SIG-M5 (cell line): ENCODE data around the gene PRKCG.
"Not testable (repeated sequence)": the region's sequence is repeated elsewhere in the genome, so short reads cannot be mapped to it uniquely, and the experiment has no call there.

Experiments used
- DNase-seq: peaks from one replicate; lab custom pipeline; 2025; lab: John Stamatoyannopoulos, UW

PRKCG gene

GRCh38 chr19:53881482-53882390, at the start of gene PRKCG:
Gene PRKCG, plus strand, starts transcription at chr19:53882197. Its CDS starts 298 bp downstream, at chr19:53882495.
- no peak for DNase-seq

DNA sequence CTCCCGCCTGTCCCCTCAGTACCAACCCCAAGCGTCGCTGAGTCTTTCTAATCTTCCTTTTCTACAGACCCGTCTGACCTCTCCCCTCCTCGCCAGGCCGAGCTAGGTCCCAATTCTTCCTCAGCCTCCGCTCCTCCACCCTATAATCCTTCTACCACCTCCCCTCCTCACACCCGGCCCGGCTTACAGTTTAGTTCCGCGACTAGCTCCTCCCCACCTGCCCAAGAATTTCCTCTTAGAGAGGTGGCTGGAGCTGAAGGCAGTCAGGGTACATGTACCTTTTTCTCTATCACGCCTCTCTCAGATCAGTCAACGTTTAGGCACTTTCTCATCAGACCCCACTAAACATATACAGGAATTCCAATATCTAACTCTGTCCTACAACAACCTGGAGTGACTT, 49.1 kb upstream of the PRKCG start:
- not testable (repeated sequence) for DNase-seq

DNA sequence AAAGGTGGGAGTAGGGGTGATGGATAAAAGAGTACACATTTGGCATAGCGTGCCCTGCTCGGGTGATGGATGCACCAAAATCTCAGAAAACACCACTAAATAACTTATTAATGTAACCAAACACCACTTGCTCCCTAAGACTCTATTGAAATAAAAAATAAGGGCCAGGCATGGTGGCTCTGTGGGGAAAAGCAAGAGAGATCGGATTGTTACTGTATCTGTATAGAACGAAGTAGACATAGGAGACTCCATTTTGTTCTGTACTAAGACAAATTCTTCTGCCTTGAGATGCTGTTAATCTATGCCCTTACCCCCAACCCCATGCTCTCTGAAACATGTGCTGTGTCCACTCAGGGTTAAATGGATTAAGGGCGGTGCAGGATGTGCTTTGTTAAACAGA, 43.6 kb upstream of the PRKCG start:
- not testable (repeated sequence) for DNase-seq

- DNase-seq: not testable (repeated sequence)
Measured at GRCh38 chr19:53840241-53840640, 41.8 kb upstream of the PRKCG start.

GRCh38 chr19:53840914-53841313, 41.1 kb upstream of the PRKCG start:
- not testable (repeated sequence) for DNase-seq

DNA sequence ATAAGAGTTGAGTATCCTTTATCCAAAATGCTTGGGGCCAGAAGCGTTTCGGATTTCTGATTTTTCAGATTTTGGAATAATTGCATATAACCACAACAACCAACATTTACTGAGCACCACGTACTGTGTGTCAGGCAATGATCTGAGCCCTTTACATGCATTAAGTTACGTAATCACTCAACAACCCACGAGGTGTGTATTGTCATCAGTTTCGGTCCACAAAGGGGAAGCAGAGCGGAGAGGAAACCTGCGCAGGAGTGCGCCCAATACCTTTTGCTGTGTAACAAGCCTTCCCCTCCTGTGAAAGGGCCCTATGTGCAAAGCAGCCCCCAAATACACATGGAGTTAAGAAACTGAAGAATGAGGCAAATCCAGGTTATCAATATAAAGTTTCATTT, 37.1 kb upstream of the PRKCG start:
- DNase-seq: peak; percentile 17

GRCh38 chr19:53847555-53847954, 34.4 kb upstream of the PRKCG start:
- DNase-seq: no peak

DNA sequence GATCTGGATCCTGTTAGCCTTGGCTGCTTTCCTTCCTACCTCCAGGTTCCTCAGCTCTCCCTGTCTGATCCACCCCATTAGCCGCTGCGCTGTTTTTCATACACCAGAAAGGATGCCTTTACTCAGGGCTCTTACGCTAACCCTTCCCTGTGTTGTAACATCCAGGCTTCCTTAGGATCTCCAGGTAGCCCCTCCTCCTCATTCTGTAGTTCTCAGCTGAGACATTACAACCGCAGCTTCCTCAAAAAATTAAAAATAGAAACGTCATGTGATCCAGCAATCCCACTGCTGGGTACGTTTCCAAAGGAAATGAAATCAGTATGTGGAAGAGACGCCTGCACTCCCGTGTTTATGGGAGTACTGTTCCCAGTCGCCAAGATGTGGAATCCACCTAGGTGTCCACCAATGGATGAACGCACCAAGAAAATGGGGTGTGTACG, 32.7 kb upstream of the PRKCG start:
- no peak for DNase-seq

DNA sequence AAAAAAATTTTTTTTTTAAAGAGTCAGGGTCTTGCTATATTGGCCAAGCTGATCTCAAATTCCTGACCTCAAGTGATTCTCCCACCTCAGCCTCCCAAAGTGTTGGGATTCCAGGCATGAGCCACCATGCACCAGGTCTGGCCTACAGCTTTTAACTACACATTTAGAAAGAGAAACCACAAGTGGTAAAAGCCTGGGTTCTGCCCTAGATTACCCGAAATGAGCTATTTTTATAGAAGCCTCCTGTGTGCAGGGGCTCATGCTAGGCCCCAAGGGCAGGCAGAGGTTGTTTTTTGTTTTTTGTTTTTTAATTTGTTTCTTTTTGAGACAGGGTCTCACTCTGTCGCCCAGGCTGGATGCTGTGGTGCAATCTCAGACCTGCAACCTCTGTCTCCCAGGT, 28.3 kb upstream of the PRKCG start:
- no peak for DNase-seq

DNA sequence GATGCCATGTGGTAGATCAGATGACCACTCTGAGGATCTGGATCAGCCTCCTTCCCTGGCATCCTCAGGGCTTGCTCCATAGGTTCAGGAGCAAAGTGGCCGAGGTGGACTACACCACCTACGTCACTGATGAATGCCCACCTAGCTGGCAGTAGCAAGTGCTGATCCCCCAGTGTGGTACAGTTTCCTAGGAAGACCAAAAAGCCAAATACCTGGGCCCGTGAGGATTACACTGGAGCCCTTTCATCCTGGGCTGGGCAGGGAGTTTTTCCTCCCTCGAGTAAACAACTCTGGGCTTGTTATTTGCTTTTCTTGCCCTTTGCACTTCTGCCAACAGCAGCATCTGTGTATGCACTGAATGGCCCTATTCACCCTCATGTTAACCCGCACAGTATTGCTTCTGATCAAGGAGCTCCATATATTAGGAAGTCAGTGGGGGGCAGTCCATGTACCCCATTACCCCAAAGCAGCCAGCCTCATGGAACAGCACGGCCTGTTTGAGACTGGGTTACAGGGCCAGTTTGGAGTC, 17.6 kb upstream of the PRKCG start:
- no peak for DNase-seq

- DNase-seq: no peak
Measured at GRCh38 chr19:53865523-53865917, 16.5 kb upstream of the PRKCG start.

- DNase-seq: no peak
Measured at GRCh38 chr19:53865918-53866864, 15.8 kb upstream of the PRKCG start.

DNA sequence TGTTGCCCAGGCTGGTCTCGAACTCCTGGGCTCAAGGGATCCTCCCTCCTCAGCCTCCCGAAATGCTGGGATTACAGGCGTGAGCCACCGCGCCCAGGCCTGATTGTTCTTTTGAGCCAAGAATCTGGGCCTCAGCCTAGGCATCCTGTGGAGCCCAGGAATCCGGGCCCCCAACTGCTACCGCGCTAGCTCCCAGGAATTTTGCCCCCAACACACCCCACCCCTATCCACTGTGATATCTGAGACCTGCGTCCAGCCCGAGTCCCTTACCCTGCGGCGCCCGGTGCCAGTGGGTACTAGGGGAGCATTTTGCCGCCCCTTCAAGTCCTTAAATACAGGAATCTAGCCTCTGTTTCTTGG, 15.2 kb upstream of the PRKCG start:
- no peak for DNase-seq

DNA sequence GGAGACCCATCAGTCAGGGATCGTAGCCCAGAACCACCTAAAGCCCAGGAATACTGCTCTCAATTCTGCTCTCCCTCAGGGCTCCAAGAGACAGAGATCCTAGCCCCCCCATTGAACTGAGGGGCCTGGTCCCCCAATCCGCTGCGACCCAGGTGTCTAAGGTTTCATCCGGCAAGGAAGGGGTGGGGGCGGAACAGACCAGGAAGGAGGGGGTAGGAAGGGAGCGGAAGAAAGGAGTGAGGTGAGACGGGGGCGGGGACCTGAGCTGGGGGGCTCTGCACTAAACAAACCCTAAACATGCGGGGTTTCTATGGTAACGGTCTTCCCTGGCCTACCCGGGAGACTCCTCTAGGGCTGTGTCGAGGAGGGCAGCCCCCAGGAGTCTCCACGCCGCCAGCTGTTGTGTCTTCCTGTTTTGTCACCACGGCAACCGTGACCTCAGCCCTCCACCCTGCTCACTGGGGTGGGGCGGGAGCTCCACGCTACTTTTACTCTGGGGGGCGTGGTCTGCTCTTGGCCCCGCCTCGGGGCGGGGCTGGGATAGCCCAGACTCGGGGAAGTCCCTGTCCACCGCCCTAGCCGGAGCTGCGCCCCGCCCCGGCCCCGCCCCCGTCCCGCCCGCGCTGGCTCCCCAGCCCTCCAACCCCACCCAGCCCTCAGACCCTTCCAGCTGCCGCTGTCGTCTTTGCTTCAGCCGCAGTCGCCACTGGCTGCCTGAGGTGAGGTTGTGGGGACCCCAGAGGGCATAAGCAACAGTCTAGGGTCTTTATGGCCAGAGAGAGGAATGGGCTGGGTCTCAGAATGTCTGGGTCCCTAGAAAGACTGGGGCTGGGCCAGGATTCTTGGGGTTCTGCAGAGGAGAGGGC, 14.5 kb upstream of the PRKCG start, which contains the start of gene MYADM:
Gene MYADM, plus strand, starts transcription at position 659 of the 866 bp plus-strand sequence. CDS start 5,647 bp downstream, outside the sequence.
- peak; percentile 75 for DNase-seq

DNA sequence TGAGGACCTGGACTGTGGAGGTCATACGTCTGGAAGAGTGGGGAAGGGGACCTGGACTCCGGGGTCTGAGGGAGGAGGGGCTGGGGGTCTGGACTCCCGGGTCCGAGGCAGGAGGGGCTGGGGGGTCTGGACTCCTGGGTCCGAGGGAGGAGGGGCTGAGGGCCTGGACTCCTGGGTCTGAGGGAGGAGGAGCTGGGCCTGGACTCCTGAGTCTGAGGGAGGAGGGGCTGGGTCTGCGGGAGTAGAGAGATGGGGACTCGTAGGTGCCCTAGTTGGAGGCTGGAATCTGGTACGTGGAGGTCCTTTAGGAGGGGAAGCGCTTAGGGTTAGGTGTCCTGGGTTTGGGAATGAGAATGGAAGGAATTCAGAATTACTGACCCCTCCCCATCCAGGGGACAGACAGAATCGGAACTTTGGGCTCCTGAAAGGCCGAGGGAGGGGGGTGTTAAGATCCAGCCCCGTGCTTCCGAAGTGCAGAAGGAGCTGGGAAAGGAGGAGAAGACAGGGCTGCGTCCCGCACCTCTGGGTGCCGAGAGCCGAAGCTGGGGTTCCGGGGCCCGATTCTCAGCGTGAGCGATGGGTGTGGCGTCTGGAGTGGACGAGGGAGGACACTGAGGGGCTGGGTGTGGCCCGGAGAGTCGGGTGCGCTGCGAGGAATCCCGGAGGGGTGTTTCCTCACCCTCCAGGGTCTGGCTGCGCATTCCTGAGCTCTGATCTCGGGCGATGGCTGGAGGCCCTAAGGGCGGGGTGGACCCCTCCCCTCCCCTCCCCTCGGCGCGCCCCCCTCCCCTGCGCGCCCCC, 13.7 kb upstream of the PRKCG start:
- no peak for DNase-seq

- peak; percentile 44 for DNase-seq
Measured at GRCh38 chr19:53868892-53869804, 12.8 kb upstream of the PRKCG start.

DNA sequence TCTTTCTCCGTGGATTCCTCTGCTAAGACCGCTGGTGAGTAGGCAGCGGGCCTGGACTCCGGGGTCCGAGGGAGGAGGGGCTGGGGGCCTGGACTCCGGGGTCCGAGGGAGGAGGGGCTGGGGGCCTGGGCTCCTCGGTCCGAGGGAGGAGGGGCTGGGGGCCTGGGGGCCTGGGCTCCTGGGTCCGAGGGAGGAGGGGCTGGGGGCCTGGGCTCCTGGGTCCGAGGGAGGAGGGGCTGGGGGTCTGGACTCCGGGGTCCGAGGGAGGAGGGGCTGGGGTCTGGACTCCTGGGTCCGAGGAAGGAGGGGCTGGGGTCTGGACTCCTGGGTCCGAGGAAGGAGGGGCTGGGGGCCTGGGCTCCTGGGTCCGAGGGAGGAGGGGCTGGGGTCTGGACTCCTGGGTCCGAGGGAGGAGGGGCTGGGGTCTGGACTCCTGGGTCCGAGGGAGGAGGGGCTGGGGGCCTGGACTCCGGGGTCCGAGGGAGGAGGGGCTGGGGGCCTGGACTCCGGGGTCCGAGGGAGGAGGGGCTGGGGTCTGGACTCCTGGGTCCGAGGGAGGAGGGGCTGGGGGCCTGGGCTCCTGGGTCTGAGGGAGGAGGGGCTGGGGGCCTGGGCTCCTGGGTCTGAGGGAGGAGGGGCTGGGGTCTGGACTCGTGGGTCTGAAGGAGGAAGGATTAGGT, 12.1 kb upstream of the PRKCG start:
- DNase-seq: not testable (repeated sequence)

GRCh38 chr19:53870485-53870844, 11.5 kb upstream of the PRKCG start:
- DNase-seq: peak; percentile 60

DNA sequence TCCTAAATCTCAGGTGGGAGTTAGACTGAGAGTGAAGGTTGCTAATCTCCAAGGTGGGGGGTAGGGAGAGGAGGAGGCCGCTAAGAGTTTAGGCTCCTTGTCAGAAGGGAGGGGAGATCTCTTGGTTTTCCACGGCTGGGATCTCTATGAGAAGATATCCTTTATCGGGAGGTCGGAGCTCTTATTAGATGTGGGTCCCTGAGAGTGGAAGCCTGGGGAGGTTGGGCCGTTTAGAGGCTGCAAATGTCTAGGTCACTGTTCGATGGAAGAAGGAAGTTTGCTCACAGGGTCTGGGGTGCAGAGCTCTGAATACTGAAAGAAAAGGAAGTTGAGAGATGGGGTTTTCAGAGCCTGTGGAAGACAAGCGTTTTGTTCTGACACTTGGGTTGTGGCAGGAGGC, 10.5 kb upstream of the PRKCG start:
- DNase-seq: no peak
